ENCODE data around the gene CEMIP.
A peak's percentile ranks its signal among the peaks of the same experiment; 100 is the strongest.

GRCh38 chr15:80779658-80780415, 667 bp downstream of the CEMIP start:
- TF ChIP-seq EZH2 (IDR thresholded peaks at IDR 0.05; ENCODE audit: low read depth, low read length, severe bottlenecking) (peak; percentile 45), RFX5 (IDR thresholded peaks at IDR 0.05; ENCODE audit: borderline replicate concordance, low read depth, low read length) (no peak), CTCF (IDR thresholded peaks at IDR 0.05; ENCODE audit: control extremely low read depth in 1 of 3, insufficient read depth in 1 of 3, low read depth in 1 of 3, low read length in 3 of 3) (peak in 2 of 3 experiments; percentile 7 to 25; a peak in 2 of 4 replicates), ZNF274 (IDR thresholded peaks at IDR 0.05; ENCODE audit: borderline replicate concordance, extremely low read depth, low read length) (no peak), POLR2A (IDR thresholded peaks at IDR 0.05; ENCODE audit: control extremely low read depth in 1 of 2, low read depth in 2 of 2, low read length in 2 of 2) (no peak), TEAD4 (IDR thresholded peaks at IDR 0.05; ENCODE audit: low read depth, low read length) (no peak), EP300 (IDR thresholded peaks at IDR 0.05; ENCODE audit: borderline replicate concordance in 1 of 2, low read depth in 2 of 2, low read length in 2 of 2) (no peak), POLR2AphosphoS5 (IDR thresholded peaks at IDR 0.05; ENCODE audit: low read depth, low read length) (no peak), RAD21 (IDR thresholded peaks at IDR 0.05 in 1 of 2, conservative IDR thresholded peaks at IDR 0.05 in 1 of 2; ENCODE audit: low read depth in 2 of 2, low read length in 2 of 2) (0 out of 4 replicates have a peak, but pooled peaks of 1 of the 2 experiments have one; percentile 4), TBP (IDR thresholded peaks at IDR 0.05; ENCODE audit: low read depth, low read length) (no peak), BRCA1 (IDR thresholded peaks at IDR 0.05; ENCODE audit: low read depth, low read length) (no peak), SP1 (IDR thresholded peaks at IDR 0.05; ENCODE audit: low read depth, low read length) (no peak)
- TF ChIP-seq, protein P1, sequence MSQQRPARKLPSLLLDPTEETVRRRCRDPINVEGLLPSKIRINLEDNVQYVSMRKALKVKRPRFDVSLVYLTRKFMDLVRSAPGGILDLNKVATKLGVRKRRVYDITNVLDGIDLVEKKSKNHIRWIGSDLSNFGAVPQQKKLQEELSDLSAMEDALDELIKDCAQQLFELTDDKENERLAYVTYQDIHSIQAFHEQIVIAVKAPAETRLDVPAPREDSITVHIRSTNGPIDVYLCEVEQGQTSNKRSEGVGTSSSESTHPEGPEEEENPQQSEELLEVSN (IDR thresholded peaks at IDR 0.05), result no peak
- TF ChIP-seq, protein P2, sequence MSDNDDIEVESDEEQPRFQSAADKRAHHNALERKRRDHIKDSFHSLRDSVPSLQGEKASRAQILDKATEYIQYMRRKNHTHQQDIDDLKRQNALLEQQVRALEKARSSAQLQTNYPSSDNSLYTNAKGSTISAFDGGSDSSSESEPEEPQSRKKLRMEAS (IDR thresholded peaks at IDR 0.05), result no peak
